Measurements from ENCODE around the gene HSPA1L. TPM values are rescaled to one million over a fixed set of nuclear protein-coding genes. Genes with fewer than 3 reads are reported as not detected.

HSPA1L gene
- total RNA-seq (2014; rRNA removed; shearing (Covaris generic)) = 0.50 and 0.83 TPM in 2 replicates
- 0.44 and 0.49 TPM in 2 replicates for polyA plus RNA-seq (2016; fragmentation: Nextera tagmentation; extraction: Ambion mirVana)
- long read RNA-seq = 0 reads

- H3K27ac Mint-ChIP-seq = peak within 1 kb of the TSS; percentile 99
- Histone ChIP-seq H3K27ac (ENCODE audit: low read depth) (peak within 1 kb of the TSS; percentile 95), H3K79me2 (replicated peaks; ENCODE audit: insufficient read depth) (peaks cover 17% of the 10 kb centered on the region), H3K9me2 (ENCODE audit: insufficient read depth) (no peaks in the 10 kb centered on the region), H3K4me3 (peak within 1 kb of the TSS; percentile 63), H3K4me1 (ENCODE audit: insufficient read depth) (peaks cover 25% of the 10 kb centered on the region), H3F3A (replicated peaks; ENCODE audit: low read depth) (peaks cover 9% of the 10 kb centered on the region; the same call in 1 of the 2 replicates), H3K36me3 (ENCODE audit: insufficient read depth) (no peaks in the 10 kb centered on the region), H2AFZ (peak within 1 kb of the TSS; percentile 95), H3K27me3 (ENCODE audit: insufficient read depth) (no peaks in the 10 kb centered on the region), H3K4me2 (peak within 1 kb of the TSS; percentile 86), H4K20me1 (replicated peaks; ENCODE audit: insufficient read depth) (peaks cover 9% of the 10 kb centered on the region; the same call in 1 of the 2 replicates)
- peaks cover 29% of the 10 kb centered on the region for H3K27me3 Mint-ChIP-seq (ENCODE audit: insufficient read depth, low read depth, poor library complexity)
- TF ChIP-seq CREB1 (CRISPR knock-in tag; IDR thresholded peaks at IDR 0.05; ENCODE audit: low read depth) (0 out of 2 replicates have a peak, but pooled peaks have one; percentile 37), ETS1 (IDR thresholded peaks at IDR 0.05) (no peak), POLR2AphosphoS5 (IDR thresholded peaks at IDR 0.05; ENCODE audit: low read depth) (peak; percentile 99), JUNB (IDR thresholded peaks at IDR 0.05; ENCODE audit: unreplicated experiment) (no peak), CTCF (conservative IDR thresholded peaks at IDR 0.05; ENCODE audit: low read depth in 2 of 2) (no peak), REST (IDR thresholded peaks at IDR 0.05; ENCODE audit: unreplicated experiment) (no peak), NANOG (IDR thresholded peaks at IDR 0.05; ENCODE audit: borderline replicate concordance) (no peak), ZNF331 (CRISPR knock-in tag; IDR thresholded peaks at IDR 0.05; ENCODE audit: low read depth) (no peak), EZH2phosphoT487 (IDR thresholded peaks at IDR 0.05; ENCODE audit: unreplicated experiment) (no peak), ZNF114 (CRISPR knock-in tag; IDR thresholded peaks at IDR 0.05) (no peak), STAT1 (IDR thresholded peaks at IDR 0.05; ENCODE audit: unreplicated experiment) (no peak), ZNF462 (CRISPR knock-in tag; IDR thresholded peaks at IDR 0.05) (no peak)
- peaks cover 9% of the 10 kb centered on the region; the same call in 2 of the 3 replicates for H3K36me3 Mint-ChIP-seq (ENCODE audit: low read depth)
- ATAC-seq = peak; percentile 90
- H3K4me3 Mint-ChIP-seq = peak within 1 kb of the TSS; percentile 89
- H3K4me1 Mint-ChIP-seq = peaks cover 19% of the 10 kb centered on the region
- DNase-seq (ENCODE audit: low spot score) = peak; percentile 98
- peaks cover 10% of the 10 kb centered on the region; the same call in 2 of the 3 replicates for H3K9me3 Mint-ChIP-seq
These were observed at the start of gene HSPA1L, which contains the start of gene HSPA1A for GRCh38 chr6:31815025-31815838. HSPA1L (minus strand) TSS chr6:31815283; CDS start chr6:31811972, 3,311 bp downstream. HSPA1A (plus strand) TSS chr6:31815543; CDS start chr6:31815757, 214 bp downstream.

Data from GM23338 (cell line).